Kidney capillary endothelial cell (primary cell): ENCODE measurements around the gene PCDHB3.
A peak's percentile ranks its signal among the peaks of the same experiment; 100 is the strongest.
"Not testable (repeated sequence)": the region's sequence is repeated elsewhere in the genome, so short reads cannot be mapped to it uniquely, and the experiment has no call there.

ENCODE experiments used
- DNase-seq: peaks from one replicate; pipeline ENCODE4 v3.0.0-alpha.2; 2018; ENCODE audit warnings: low spot score

The PCDHB3 gene

DNA sequence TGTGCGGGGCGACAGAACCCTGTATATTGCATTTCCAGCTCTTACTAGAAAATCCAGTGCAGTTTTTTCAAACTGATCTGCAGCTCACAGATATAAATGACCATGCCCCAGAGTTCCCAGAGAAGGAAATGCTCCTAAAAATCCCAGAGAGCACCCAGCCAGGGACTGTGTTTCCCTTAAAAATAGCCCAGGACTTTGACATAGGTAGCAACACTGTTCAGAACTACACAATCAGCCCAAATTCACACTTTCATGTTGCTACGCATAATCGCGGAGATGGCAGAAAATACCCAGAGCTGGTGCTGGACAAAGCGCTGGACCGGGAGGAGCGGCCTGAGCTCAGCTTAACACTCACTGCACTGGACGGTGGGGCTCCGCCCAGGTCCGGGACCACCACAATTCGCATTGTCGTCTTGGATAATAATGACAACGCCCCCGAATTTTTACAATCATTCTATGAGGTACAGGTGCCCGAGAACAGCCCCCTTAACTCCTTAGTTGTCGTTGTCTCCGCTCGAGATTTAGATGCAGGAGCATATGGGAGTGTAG lies 35.5 kb downstream of the PCDHB3 start:
- DNase-seq, result no peak

DNA sequence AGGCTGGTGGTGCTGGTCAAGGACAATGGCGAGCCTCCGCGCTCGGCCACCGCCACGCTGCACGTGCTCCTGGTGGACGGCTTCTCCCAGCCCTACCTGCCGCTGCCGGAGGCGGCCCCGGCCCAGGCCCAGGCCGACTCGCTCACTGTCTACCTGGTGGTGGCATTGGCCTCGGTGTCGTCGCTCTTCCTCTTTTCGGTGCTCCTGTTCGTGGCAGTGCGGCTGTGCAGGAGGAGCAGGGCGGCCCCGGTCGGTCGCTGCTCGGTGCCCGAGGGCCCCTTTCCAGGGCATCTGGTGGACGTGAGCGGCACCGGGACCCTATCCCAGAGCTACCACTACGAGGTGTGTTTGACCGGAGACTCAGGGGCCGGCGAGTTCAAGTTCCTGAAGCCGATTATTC lies 37.1 kb downstream of the PCDHB3 start:
- not testable (repeated sequence) for DNase-seq

DNA sequence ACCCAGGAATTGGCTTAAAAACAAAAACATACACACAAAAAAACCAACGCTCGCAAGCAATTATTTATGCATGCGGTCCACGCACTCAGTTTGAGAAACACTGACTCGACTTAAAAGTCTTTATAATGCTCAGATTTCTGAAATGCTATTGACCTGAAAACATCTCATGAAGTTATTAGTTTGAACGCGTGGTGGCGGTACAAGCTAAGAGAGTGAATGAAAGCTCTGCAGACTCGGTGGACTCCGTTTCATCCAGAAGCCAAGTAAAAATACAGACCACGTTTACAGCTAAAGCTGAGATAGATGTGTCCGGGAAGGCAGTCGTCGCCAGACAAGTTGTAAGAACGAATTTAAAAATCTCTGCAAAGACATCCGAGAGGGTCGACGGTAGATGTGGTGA lies 49.5 kb downstream of the PCDHB3 start, which contains the start of gene PCDHB6:
Gene PCDHB6 (plus strand): TSS at position 246 of the 400 bp plus-strand sequence. CDS start 201 bp downstream, outside the sequence.
- DNase-seq, result peak; percentile 0

DNA sequence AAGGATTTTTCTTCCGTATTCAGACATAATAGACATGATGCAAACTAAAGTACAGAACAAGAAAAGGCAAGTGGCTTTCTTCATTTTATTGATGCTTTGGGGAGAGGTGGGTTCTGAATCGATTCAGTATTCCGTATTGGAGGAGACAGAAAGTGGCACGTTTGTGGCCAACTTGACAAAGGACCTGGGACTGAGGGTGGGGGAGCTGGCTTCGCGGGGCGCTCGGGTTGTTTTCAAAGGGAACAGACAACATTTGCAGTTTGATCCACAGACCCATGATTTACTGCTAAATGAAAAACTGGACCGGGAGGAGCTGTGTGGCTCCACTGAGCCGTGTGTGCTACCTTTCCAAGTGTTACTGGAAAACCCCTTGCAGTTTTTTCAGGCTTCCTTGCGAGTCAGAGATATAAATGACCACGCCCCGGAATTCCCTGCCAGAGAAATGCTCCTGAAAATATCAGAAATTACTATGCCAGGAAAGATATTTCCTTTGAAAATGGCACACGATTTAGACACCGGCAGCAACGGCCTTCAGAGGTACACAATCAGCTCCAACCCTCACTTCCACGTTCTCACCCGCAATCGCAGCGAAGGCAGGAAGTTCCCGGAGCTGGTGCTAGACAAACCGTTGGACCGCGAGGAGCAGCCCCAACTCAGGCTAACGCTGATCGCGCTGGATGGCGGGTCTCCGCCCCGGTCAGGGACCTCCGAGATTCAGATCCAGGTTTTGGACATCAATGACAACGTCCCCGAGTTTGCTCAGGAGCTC lies 50.1 kb downstream of the PCDHB3 start:
- no peak for DNase-seq

DNA sequence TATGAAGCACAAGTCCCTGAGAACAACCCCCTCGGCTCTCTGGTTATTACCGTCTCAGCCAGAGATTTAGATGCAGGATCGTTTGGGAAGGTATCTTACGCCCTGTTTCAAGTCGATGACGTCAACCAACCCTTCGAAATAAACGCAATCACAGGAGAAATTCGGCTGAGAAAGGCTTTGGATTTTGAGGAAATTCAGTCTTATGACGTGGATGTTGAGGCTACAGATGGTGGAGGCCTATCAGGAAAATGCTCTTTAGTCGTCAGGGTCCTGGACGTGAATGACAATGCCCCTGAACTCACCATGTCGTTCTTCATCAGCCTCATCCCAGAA lies 50.7 kb downstream of the PCDHB3 start:
- no peak for DNase-seq

DNA sequence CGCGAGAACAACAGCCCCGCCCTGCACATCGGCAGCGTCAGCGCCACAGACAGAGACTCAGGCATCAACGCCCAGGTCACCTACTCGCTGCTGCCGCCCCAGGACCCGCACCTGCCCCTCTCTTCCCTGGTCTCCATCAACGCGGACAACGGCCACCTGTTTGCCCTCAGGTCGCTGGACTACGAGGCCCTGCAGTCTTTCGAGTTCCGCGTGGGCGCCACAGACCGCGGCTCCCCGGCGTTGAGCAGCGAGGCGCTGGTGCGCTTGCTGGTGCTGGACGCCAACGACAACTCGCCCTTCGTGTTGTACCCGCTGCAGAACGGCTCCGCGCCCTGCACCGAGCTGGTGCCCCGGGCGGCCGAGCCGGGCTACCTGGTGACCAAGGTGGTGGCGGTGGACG lies 51.4 kb downstream of the PCDHB3 start:
- not testable (repeated sequence) for DNase-seq

DNA sequence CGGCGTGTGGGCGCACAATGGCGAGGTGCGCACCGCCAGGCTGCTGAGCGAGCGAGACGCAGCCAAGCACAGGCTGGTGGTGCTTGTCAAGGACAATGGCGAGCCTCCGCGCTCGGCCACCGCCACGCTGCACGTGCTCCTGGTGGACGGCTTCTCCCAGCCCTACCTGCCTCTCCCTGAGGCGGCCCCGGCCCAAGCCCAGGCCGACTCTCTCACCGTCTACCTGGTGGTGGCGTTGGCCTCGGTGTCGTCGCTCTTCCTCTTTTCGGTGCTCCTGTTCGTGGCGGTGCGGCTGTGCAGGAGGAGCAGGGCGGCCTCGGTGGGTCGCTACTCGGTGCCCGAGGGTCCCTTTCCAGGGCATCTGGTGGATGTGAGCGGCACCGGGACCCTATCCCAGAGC lies 51.8 kb downstream of the PCDHB3 start:
- DNase-seq, result not testable (repeated sequence)
